Measurements from ENCODE around the gene FAM200B.

GRCh38 chr4:15636818-15637217, 44.8 kb upstream of the FAM200B start:
- no peak for TF ChIP-seq CTCF (IDR thresholded peaks at IDR 0.05)
- no peak for TF ChIP-seq EZH2 (IDR thresholded peaks at IDR 0.05)

Data from neural progenitor cell (in vitro differentiated cells).